Measurements from ENCODE around the gene DOCK2.
"Not testable (repeated sequence)": the region's sequence is repeated elsewhere in the genome, so short reads cannot be mapped to it uniquely, and the experiment has no call there.

DOCK2 gene

DNA sequence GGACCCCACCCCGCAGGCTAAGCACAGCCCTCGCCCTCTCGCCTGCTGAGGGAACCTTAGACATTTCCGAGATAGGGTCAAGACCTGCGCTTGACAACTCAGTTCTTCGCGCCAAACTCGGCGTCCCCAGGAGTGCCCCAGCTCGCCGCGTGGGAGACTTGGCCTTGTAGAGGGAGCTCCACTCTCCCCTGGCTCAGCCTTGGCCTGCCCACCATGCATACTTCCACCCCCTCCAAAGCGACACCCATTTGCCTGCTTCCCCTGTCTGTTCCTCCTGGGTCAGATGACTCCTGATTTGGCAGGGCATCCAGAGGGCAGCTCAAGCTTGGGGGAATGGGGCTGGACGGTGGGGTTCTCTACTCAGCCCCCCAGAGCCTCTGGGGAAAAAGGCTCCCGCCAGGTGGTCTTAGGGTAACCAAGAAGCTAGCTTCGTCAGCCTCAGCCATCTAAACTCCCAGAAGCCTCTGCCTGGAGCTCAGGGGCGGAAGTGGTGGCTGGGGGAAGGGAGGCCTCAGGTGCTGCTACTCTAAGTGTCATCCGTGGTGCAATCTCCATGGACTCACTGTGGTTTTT is 560 bp downstream of the DOCK2 start:
- no peak for DNase-seq (ENCODE audit: low spot score)

DNA sequence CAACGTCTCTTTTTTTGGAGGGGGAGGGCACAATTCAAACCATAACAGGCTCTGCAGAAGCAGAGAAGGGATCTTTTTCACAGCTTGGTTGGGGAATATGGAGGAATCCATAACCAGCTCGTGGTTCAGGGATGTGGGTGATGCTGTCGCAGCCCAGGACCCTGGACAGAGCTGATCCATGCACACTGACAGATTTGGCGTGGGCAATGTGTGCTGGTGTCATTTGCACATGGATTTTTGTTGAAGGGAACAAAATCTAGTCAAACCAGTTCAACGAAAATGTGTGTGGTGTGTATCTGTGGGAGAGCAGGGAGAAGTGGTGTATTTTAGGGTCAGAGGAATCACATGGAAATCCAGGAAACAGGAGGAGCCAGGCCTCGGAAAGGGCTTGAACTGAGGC is 4.2 kb downstream of the DOCK2 start:
- DNase-seq (ENCODE audit: low spot score) = no peak

DNA sequence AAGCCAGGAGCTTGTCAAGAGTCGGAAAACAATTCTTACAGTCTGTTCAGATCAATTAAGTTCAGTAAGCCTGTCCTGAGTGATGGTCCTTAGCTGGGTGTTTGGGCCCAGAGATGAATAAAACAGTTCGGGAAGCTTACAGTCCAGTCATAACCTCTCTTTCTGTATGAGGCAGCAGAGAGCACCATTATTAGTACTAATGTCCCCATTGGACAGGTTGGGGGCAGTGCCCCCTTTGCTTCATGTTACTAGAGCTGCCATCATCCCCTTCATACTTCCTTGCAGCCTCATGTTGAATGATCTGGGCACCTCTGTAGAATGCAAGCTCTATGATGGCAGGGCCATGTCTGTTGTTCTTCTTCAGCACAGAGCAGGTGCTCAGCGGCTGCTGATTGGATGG is 9.8 kb downstream of the DOCK2 start:
- no peak for DNase-seq (ENCODE audit: low spot score)

GRCh38 chr5:169647566-169647965 is 10.5 kb downstream of the DOCK2 start:
- DNase-seq (ENCODE audit: low spot score) = no peak

DNA sequence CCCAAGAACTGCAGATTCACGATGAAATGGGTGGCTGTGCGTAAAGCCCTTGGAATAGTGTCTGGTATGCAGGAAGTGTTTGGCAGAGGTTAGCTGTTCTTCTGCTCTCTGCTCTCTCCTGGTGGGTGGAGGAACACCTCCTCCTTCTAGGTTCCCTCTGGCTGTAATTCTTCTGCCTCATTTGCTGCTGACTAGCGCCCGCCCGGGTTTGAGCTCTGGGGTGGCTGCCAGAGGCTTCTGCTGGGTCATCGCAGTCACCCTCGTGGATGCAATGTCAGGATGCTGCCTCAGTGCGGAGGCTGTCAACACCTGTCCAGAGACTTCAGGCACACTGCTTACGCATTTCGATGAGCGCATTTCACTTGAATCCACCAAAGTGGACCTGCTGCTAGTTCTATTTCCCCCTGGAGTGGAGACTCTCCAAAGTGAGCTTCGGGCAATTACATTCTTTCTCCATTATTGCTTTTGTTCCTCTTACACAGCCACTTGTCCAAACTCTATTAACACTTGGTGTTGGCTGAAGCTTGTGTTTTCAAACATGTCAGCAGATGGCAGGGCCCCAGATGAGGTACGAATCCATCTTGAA is 11.7 kb downstream of the DOCK2 start:
- DNase-seq (ENCODE audit: low spot score) = no peak

DNA sequence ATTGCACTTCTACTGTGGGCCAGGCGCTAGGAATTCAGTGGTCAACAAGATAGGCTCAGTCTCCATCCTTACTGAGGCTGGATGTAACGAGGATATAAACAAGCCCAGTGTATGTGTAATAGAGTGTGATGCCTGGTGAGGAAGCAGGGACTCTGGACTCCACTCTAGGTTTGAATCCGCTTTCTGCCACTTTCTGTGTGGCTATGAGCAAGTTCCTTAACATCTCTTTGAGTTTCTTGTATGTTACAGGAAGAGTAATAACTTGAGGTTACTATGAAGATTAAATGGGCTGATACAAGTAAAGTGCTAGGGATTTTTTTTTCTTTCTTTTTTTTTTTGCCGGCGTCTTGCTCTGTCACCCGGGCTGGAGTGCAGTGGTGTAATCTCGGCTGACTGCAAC is 12.4 kb downstream of the DOCK2 start:
- no peak for DNase-seq (ENCODE audit: low spot score)

DNA sequence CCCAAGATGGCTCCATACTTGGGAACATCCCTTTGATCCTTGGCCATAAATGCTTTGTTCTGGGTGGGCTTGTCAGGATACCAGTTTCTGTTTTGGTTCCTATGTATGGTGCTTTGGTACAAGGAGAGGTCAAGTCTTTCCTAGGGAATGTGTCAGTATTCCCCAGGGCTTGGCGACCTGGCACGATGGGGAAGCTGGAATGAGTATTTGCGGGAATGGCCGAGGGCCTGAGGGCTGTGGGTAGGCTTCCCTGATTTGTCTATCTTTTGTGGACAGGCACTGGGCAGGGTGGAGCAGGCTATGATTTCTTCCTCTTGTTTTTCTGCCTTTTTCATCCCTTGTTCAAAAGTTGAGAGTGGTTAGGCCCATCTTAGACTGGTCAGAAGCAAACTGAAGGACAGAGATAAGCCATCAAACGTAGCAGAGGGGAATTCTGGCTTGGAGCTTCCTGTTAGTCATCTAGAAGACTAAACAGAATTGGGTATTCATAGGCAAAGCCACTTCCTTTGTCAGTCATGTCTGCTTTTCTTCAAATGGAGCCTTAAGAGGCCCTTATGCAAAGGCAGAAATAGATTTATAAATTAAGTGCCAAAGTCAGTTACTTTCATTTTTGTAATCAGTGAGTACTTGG is 13.7 kb downstream of the DOCK2 start:
- DNase-seq (ENCODE audit: low spot score) = no peak

DNA sequence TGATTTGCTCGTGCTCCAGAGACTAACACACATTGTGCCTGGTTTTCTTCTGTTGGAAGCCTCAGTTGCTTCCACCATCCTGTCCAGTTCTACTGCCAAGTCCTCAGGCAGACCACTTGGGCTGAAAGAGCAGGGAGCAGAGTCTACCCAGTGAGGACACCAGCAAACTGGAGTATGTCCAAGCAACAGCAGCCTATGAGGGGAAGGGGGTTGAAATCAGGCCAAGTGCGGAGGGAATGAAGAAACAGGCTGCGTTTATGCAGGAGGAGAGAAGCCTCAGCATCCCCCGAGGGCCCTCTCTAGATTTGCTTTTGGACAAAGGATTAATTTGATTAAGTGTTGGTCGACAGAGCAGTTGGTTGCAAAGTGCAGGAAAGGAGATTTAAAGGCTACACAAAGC is 14.5 kb downstream of the DOCK2 start:
- no peak for DNase-seq (ENCODE audit: low spot score)

GRCh38 chr5:169652057-169652456 is 15.0 kb downstream of the DOCK2 start:
- DNase-seq (ENCODE audit: low spot score) = no peak

GRCh38 chr5:169653091-169653490 is 16.0 kb downstream of the DOCK2 start:
- no peak for DNase-seq (ENCODE audit: low spot score)

GRCh38 chr5:169655353-169655752 is 18.3 kb downstream of the DOCK2 start:
- DNase-seq (ENCODE audit: low spot score) = no peak

DNA sequence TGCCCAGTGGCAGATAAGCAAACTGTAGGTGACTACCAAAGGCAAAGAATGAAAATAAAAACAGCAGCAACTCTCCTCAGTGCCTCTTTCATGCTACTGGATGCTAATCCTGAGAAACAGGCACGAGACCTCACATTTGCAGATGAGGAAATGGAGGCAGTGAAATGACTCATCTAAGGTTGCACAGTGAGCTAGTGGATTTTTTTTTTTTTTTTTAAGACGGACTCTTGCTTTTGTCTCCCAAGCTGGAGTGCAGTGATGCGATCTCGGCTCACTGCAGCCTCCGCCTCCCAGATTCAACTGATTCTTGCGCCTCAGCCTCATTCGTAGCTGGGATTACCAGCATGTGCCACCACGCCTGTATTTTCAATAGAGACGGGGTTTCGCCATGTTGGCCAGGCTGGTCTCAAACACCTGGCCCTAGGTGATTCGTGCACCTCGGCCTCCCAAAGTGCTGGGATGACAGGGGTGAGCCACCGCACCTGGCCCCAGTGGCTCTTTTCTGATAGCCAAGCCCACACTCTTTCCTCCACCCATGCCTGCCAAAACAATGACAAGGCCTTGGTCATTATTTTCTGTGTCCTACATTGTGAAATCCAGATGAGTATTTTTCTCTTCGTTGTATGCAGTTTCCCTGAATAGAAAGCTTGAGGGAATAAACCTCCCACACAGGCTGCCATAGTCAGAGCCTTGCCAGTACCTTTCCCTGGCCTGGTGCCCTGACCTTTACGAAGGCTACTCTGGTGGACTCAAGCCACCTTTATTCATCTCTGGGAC is 19.2 kb downstream of the DOCK2 start:
- DNase-seq (ENCODE audit: low spot score) = no peak

DNA sequence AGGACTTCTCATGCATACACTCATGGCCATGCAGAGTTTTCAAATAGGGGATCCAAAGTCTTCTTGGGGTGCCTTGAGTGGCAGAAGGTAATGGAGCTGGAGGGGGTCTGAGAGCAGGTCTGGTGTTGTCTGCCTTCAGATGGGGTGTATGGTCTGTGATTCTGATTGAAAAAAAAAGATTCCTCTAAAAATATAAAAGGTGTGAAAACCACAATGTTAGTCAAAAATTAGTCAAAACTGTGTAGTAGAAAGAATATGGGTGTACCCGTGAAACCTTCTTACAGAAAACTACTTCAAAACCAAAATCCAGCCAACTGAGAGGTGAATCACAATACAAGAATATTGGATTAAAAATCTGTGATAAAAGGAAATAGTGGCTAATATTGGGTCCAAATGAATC is 20.1 kb downstream of the DOCK2 start:
- DNase-seq (ENCODE audit: low spot score) = no peak

DNA sequence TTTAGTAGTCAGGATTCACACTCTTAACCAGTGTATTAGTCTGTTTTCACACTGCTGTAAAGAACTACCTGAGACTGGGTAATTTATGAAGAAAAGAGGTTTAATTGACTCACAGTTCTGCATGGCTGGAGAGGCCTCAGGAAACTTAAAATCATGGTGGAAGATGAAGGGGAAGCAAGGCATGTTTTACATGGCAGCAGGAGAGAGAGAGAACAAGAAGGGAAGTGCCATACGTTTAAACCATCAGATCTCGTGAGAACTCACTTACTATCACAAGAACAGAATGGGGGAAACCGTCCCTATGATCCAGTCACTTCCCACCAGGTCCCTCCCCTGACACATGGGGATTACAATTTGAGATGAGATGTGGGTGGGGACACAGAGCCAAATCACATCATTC is 25.4 kb downstream of the DOCK2 start:
- DNase-seq (ENCODE audit: low spot score) = not testable (repeated sequence)

DNA sequence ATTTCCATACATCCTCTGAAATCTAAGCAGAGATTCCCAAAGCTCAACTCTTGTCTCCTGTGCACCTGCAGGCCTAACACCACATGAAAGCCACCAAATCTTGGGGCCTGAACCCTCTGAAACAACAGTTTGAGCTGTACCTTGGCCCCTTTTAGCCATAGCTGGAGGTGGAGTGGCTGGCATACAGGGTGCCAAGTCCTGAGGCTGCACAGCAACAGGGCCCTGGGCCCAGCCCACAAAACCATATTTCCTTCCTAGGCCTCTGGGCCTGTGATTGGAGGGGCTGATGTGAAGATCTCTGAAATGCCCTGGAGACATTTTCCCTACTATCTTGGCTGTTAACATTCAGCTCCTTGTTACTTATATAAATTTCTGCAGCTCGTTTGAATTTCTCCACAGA is 26.5 kb downstream of the DOCK2 start:
- DNase-seq (ENCODE audit: low spot score) = no peak

DNA sequence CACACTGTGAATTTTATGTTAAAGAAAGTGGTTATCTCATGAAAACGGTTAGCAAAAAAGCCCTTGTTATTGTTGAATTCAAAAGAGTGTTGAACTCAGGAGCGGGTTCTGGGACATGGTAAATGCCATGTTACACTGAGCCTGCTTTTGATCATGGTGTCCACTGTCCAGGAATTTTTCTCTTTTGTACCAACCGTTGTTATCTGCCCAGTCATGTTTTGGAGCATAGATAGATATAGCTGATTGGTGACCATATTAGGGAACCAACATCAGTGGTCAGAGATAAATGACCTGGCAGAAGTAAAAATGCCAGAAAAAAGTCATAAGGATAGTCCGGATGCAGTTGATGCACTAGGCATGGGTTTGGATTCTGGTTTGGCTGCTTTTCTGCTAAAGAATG is 29.3 kb downstream of the DOCK2 start:
- DNase-seq (ENCODE audit: low spot score) = no peak

DNA sequence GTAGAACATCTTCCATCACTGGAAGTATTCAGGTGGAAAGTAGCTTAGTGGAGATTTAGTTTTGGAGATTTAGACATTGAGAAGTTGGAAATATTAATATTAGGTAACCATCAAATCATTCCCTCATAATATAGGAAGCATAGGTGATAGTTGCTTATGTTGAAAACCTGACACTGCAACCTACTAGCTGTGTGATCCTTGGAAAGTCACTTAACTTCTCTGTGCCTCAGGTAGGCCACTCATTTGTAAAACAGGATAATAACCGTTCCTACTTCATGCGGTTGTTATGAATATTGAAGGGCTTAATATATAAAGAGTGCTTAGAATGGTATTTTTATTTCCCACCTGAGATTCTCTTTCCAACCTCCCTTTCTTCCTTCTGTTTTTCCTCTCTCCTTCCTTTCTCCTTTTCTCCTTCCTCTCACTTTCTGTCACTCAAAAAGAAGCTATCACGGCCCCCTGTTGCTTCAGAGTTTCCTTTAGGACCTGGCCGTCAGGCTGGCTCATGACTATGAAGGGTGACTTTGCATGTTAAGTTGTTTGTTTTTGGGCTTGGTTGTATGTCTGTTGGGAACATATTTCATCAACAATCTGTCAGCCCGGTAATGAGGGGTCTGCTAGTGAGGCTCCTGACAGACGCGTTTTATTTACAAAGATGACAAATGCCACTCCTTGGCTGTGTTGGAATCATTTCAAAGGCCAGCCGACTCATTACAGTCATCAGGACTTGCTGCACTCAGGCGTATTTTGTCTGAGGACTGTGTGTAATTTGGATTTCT is 31.0 kb downstream of the DOCK2 start:
- no peak for DNase-seq (ENCODE audit: low spot score)

DNA sequence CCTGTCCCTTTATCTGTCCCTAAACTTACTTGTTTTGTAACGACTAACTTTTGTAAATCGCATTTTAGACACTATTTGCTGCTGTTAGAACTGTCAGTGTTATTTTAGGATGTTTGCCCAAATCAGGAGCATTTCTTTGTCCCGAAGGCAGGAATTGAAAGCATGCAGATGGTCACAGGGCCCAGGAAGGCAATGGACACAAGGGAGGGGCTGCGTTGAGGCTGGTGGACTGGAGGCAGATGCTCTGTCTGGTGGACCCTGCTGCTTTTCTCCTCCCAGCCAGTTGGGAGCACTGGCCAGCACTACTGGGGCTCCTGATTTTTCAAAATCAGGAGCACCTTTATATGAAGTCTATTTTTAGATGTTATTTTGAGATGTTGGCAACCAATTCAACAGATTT is 31.7 kb downstream of the DOCK2 start:
- DNase-seq (ENCODE audit: low spot score) = no peak

- no peak for DNase-seq (ENCODE audit: low spot score)
Observed at GRCh38 chr5:169670769-169671525, 33.9 kb downstream of the DOCK2 start.

GRCh38 chr5:169682026-169682425 is 45.0 kb downstream of the DOCK2 start:
- no peak for DNase-seq (ENCODE audit: low spot score)

- DNase-seq (ENCODE audit: low spot score) = no peak
Observed at GRCh38 chr5:169686137-169686536, 49.1 kb downstream of the DOCK2 start.

DNA sequence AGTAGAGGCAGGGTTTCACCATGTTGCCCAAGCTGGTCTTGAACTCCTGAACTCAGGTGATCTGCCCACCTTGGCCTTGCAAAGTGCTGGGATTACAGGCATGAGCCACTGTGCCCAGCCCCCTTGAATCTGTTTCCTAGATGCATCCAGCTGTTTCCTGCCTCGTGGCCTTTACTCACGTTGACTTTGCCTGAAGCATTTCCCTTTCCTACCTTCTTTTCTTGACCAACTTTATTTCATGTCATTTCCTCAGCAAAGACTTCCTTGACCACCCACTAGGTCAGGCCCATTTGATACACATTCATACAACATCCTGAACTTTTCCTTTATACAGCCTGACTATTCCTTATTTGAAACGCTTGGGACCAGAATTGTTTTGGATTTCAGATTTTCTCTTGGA is 51.0 kb downstream of the DOCK2 start:
- DNase-seq (ENCODE audit: low spot score) = no peak
